Lower leg skin (tissue), 3 donors: ENCODE results near the gene FLAD1.

Source experiments
- POLR2A ChIP-seq, 2 donors: fragments of 450-650 bp; IDR thresholded peaks; one replicate each; pipeline ENCODE4 v1.6.1; 2016 to 2017; ENCODE audit warnings: antibody characterized with exemption in 2 of 2, mild to moderate bottlenecking in 1 of 2, moderate library complexity in 1 of 2
- TF ChIP-seq, protein P1 (sequence below), 3 donors: fragments of 450-650 bp; IDR thresholded peaks; one replicate each; pipeline ENCODE4 v1.5.1; 2016; ENCODE audit warnings: antibody characterized with exemption in 3 of 3, mild to moderate bottlenecking in 3 of 3, moderate library complexity in 2 of 3

DNA sequence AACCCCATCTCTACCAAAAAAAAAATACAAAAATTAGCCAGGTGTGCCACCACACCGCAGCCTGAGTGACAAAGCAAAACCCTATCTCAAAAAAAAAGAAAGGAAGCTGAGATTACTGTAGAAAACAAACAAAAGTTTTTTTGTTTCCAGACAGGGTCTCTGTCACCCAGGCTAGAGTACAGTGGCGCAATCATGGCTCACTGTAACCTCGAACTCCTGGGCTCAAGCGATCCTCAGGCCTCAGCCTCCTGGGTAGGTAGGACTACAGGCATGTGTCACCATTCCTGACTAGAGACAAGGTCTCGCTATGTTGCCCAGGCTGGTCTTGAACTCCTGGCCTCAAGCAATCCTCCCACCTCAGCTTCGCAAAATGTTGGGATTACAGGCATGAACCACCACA, 18.8 kb upstream of the FLAD1 start:
- TF ChIP-seq, protein P1, sequence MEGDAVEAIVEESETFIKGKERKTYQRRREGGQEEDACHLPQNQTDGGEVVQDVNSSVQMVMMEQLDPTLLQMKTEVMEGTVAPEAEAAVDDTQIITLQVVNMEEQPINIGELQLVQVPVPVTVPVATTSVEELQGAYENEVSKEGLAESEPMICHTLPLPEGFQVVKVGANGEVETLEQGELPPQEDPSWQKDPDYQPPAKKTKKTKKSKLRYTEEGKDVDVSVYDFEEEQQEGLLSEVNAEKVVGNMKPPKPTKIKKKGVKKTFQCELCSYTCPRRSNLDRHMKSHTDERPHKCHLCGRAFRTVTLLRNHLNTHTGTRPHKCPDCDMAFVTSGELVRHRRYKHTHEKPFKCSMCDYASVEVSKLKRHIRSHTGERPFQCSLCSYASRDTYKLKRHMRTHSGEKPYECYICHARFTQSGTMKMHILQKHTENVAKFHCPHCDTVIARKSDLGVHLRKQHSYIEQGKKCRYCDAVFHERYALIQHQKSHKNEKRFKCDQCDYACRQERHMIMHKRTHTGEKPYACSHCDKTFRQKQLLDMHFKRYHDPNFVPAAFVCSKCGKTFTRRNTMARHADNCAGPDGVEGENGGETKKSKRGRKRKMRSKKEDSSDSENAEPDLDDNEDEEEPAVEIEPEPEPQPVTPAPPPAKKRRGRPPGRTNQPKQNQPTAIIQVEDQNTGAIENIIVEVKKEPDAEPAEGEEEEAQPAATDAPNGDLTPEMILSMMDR (IDR thresholded peaks at IDR 0.05): no peak
- no peak for TF ChIP-seq POLR2A (IDR thresholded peaks at IDR 0.05)
